Tibial artery (tissue), 4 donors: ENCODE measurements around the gene PDE5A.
A peak's percentile ranks its signal among the peaks of the same experiment; 100 is the strongest.

Experiments used
- DNase-seq, 2 donors: peaks; one replicate each; pipeline ENCODE4 v3.0.0-alpha.2; 2019
- H3K27ac ChIP-seq, 2 donors: fragments of 200-600 bp; sonication (generic) in 1 of 2; 1 replicate in 1 of 2; 2 replicates in 1 of 2; pipeline ENCODE4 v1.5.1; 2018 to 2019; ENCODE audit warnings: mild to moderate bottlenecking in 1 of 2
- H3K27me3 ChIP-seq, 2 donors: fragments of 200-600 bp; sonication (generic) in 1 of 2; one replicate each; pipeline versions ENCODE4 v1.5.1 to v1.6.0; 2016 to 2019
- H3K36me3 ChIP-seq, 3 donors: fragments of 200-600 bp; sonication (generic) in 2 of 3; one replicate each; pipeline ENCODE4 v1.5.1; 2016 to 2019; ENCODE audit warnings: mild to moderate bottlenecking in 2 of 3
- H3K4me1 ChIP-seq, 4 donors: fragments of 200-600 bp; sonication (generic) in 2 of 4; 1 replicate in 3 of 4; 2 replicates in 1 of 4; pipeline ENCODE4 v1.5.1; 2016 to 2019
- H3K4me3 ChIP-seq, 2 donors: fragments of 200-600 bp; sonication (generic) in 1 of 2; 1 replicate in 1 of 2; 2 replicates in 1 of 2; pipeline ENCODE4 v1.5.1; 2018 to 2019; ENCODE audit warnings: mild to moderate bottlenecking in 2 of 2
- H3K9me3 ChIP-seq, 3 donors: fragments of 200-600 bp; sonication (generic) in 1 of 3; one replicate each; pipeline ENCODE4 v1.5.1; 2016 to 2019
- CTCF ChIP-seq, 2 experiments: fragments of 200-600 bp in 1 of 2; fragments of 450-650 bp in 1 of 2; IDR thresholded peaks; one replicate each; pipeline ENCODE4 v1.5.1; 2017 to 2019; ENCODE audit warnings: antibody characterized with exemption in 2 of 2, mild to moderate bottlenecking in 1 of 2, moderate library complexity in 1 of 2
- intact Hi-C: fragments of 100-400 bp; cut with DNase I; formaldehyde crosslinking; loops from one replicate; pipeline ENCODE4 v1.15.0; 2023; ENCODE audit warnings: low total_unique reads

PDE5A gene

GRCh38 chr4:119543187-119543586 is 85.4 kb downstream of the PDE5A start:
- peaks cover 6 to 23% (median 7%) of the 10 kb centered on the region in 3 donors for H3K36me3 ChIP-seq
- H3K27me3 ChIP-seq: no peaks in the 10 kb centered on the region
- H3K27ac ChIP-seq: peak overlapping the region; percentile 51 to 64
- H3K9me3 ChIP-seq: no peaks in the 10 kb centered on the region
- H3K4me1 ChIP-seq: peaks cover 0 to 70% (median 19%) of the 10 kb centered on the region in 4 donors
- intact Hi-C loops: no loop called here
- H3K4me3 ChIP-seq: no peak overlapping the region
- no peak for TF ChIP-seq CTCF (IDR thresholded peaks at IDR 0.05)
- DNase-seq: no peak

- H3K36me3 ChIP-seq: peaks cover 8 to 31% (median 9%) of the 10 kb centered on the region in 3 donors
- H3K9me3 ChIP-seq: no peaks in the 10 kb centered on the region
- no peak overlapping the region for H3K4me3 ChIP-seq
- DNase-seq: no peak
- peaks cover 0 to 82% (median 32%) of the 10 kb centered on the region in 4 donors for H3K4me1 ChIP-seq
- no peaks in the 10 kb centered on the region for H3K27me3 ChIP-seq
- peak overlapping the region in 1 of 2 donors; percentile 64 for H3K27ac ChIP-seq
- TF ChIP-seq CTCF (IDR thresholded peaks at IDR 0.05): no peak
- intact Hi-C loops: no loop called here
These were observed 88.4 kb downstream of the PDE5A start for GRCh38 chr4:119540249-119540648.

GRCh38 chr4:119537586-119537985 is 91.0 kb downstream of the PDE5A start:
- intact Hi-C loops: no loop called here
- Histone ChIP-seq H3K27me3 (no peaks in the 10 kb centered on the region), H3K4me3 (no peak overlapping the region), H3K36me3 (peaks cover 20 to 35% (median 22%) of the 10 kb centered on the region in 3 donors), H3K27ac (peak overlapping the region; percentile 51 to 64), H3K4me1 (peaks cover 0 to 65% (median 22%) of the 10 kb centered on the region in 4 donors), H3K9me3 (no peaks in the 10 kb centered on the region)
- DNase-seq: no peak
- TF ChIP-seq CTCF (IDR thresholded peaks at IDR 0.05): no peak

GRCh38 chr4:119536572-119537528 is 91.8 kb downstream of the PDE5A start:
- Histone ChIP-seq H3K27me3 (no peaks in the 10 kb centered on the region), H3K9me3 (no peaks in the 10 kb centered on the region), H3K27ac (peak overlapping the region; percentile 51 to 64), H3K4me3 (no peak overlapping the region), H3K36me3 (peaks cover 18 to 32% (median 22%) of the 10 kb centered on the region in 3 donors), H3K4me1 (peaks cover 0 to 60% (median 22%) of the 10 kb centered on the region in 4 donors)
- TF ChIP-seq CTCF (IDR thresholded peaks at IDR 0.05): no peak
- no peak for DNase-seq
- intact Hi-C loops: no loop called here

GRCh38 chr4:119532319-119532718 is 96.3 kb downstream of the PDE5A start:
- no peak for TF ChIP-seq CTCF (IDR thresholded peaks at IDR 0.05)
- Histone ChIP-seq H3K9me3 (no peaks in the 10 kb centered on the region), H3K27me3 (no peaks in the 10 kb centered on the region), H3K4me1 (peaks cover 0 to 38% (median 13%) of the 10 kb centered on the region in 4 donors), H3K36me3 (peaks cover 15 to 26% (median 21%) of the 10 kb centered on the region in 3 donors), H3K4me3 (no peak overlapping the region), H3K27ac (no peak overlapping the region)
- DNase-seq: no peak
- intact Hi-C loops: no loop called here
